ENCODE measurements around the gene CTDP1. TPM values are rescaled to one million over a fixed set of nuclear protein-coding genes. Genes with fewer than 3 reads are reported as not detected.

The CTDP1 gene
- total RNA-seq, 1 donor from 2014 or later: 22.8 TPM

- H3K36me3 Mint-ChIP-seq (ENCODE audit: low read depth): no peaks in the 10 kb centered on the region
- no peak for DNase-seq (ENCODE audit: low read depth, low spot score)
- no peaks in the 10 kb centered on the region for H3K9me3 Mint-ChIP-seq
- H3K27ac Mint-ChIP-seq (ENCODE audit: unreplicated experiment): no peak overlapping the region
- no peaks in the 10 kb centered on the region for H3K4me1 Mint-ChIP-seq
- H3K27me3 Mint-ChIP-seq (ENCODE audit: low read depth): peaks cover 78% of the 10 kb centered on the region
- no peak overlapping the region for H3K4me3 Mint-ChIP-seq
- TF ChIP-seq, protein P1, sequence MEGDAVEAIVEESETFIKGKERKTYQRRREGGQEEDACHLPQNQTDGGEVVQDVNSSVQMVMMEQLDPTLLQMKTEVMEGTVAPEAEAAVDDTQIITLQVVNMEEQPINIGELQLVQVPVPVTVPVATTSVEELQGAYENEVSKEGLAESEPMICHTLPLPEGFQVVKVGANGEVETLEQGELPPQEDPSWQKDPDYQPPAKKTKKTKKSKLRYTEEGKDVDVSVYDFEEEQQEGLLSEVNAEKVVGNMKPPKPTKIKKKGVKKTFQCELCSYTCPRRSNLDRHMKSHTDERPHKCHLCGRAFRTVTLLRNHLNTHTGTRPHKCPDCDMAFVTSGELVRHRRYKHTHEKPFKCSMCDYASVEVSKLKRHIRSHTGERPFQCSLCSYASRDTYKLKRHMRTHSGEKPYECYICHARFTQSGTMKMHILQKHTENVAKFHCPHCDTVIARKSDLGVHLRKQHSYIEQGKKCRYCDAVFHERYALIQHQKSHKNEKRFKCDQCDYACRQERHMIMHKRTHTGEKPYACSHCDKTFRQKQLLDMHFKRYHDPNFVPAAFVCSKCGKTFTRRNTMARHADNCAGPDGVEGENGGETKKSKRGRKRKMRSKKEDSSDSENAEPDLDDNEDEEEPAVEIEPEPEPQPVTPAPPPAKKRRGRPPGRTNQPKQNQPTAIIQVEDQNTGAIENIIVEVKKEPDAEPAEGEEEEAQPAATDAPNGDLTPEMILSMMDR (conservative IDR thresholded peaks at IDR 0.05): no peak
Observed at GRCh38 chr18:79787527-79787864, 107.9 kb downstream of the CTDP1 start.

GRCh38 chr18:79787865-79788733 lies 108.5 kb downstream of the CTDP1 start:
- Mint-ChIP-seq H3K4me3 (no peak overlapping the region), H3K9me3 (no peaks in the 10 kb centered on the region), H3K27ac (ENCODE audit: unreplicated experiment) (no peak overlapping the region), H3K27me3 (ENCODE audit: low read depth) (peaks cover 84% of the 10 kb centered on the region), H3K4me1 (no peaks in the 10 kb centered on the region), H3K36me3 (ENCODE audit: low read depth) (no peaks in the 10 kb centered on the region)
- DNase-seq (ENCODE audit: low read depth, low spot score): no peak
- TF ChIP-seq, protein P1 (conservative IDR thresholded peaks at IDR 0.05): peak; percentile 38

GRCh38 chr18:79788734-79789085 lies 109.1 kb downstream of the CTDP1 start:
- Mint-ChIP-seq H3K4me1 (no peaks in the 10 kb centered on the region), H3K27me3 (ENCODE audit: low read depth) (peaks cover 87% of the 10 kb centered on the region), H3K36me3 (ENCODE audit: low read depth) (no peaks in the 10 kb centered on the region), H3K4me3 (no peak overlapping the region), H3K9me3 (no peaks in the 10 kb centered on the region), H3K27ac (ENCODE audit: unreplicated experiment) (no peak overlapping the region)
- no peak for DNase-seq (ENCODE audit: low read depth, low spot score)
- TF ChIP-seq, protein P1 (conservative IDR thresholded peaks at IDR 0.05): peak; percentile 32

- no peaks in the 10 kb centered on the region for H3K36me3 Mint-ChIP-seq (ENCODE audit: low read depth)
- TF ChIP-seq, protein P1 (conservative IDR thresholded peaks at IDR 0.05): no peak
- H3K4me3 Mint-ChIP-seq: no peak overlapping the region
- DNase-seq (ENCODE audit: low read depth, low spot score): no peak
- no peaks in the 10 kb centered on the region for H3K4me1 Mint-ChIP-seq
- H3K9me3 Mint-ChIP-seq: no peaks in the 10 kb centered on the region
- H3K27ac Mint-ChIP-seq (ENCODE audit: unreplicated experiment): no peak overlapping the region
- peaks cover 85% of the 10 kb centered on the region for H3K27me3 Mint-ChIP-seq (ENCODE audit: low read depth)
Observed at GRCh38 chr18:79789091-79789891, 109.7 kb downstream of the CTDP1 start.

DNA sequence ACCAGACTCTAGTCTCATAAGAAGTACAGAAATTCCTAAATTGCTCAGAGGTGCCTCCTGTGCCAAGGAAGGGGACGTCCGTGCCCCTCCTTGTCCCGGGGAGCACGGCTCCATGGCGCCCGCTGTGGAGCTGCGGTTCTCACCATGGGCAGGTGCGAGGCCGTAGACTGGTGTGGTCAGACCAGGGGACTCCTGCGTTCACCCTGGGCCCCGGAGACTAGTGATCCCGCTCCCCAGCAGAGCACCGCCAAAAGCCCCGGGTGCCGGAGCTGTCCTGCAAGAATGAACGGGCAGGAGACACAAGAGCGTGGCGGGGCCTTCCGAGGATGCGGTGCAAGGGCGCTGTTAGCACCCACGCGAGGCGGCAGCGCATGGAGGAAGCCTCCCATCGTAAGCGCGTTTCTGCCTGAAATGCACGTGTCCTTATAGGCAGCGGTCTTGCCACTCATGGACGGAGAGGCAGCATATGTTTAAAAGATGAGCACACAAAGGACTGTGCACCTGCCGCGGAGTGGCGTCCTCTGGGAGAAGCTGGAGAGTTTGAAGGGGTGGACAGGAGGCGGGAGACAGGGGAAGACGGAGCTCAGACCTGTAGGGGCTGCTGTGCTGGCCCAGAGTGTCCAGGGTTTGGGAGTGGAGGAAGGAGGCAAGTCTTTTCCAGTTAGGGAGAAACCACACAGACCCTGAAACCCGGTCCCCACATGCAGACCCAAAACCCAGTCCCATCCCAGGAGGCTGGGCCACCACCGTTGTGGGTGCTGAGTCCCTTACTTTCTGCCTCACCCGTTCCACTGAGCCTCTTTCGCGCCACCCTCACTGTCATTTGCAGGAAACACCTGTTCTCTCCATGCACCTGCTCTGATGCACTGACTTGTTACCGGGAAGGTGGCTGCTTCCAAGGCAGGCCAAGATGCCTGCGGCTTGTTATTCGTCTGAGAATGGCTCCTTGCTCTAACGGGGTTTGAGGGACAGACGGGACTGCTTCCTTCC lies 110.6 kb downstream of the CTDP1 start:
- Mint-ChIP-seq H3K27ac (ENCODE audit: unreplicated experiment) (no peak overlapping the region), H3K4me3 (no peak overlapping the region), H3K36me3 (ENCODE audit: low read depth) (no peaks in the 10 kb centered on the region), H3K4me1 (no peaks in the 10 kb centered on the region), H3K9me3 (no peaks in the 10 kb centered on the region), H3K27me3 (ENCODE audit: low read depth) (peaks cover 87% of the 10 kb centered on the region)
- TF ChIP-seq, protein P1 (conservative IDR thresholded peaks at IDR 0.05): no peak
- DNase-seq (ENCODE audit: low read depth, low spot score): no peak
